ENCODE results near the gene SEMA5A. TPM values are rescaled to one million over a fixed set of nuclear protein-coding genes. Genes with fewer than 3 reads are reported as not detected.

Gene SEMA5A
- total RNA-seq, 4 donors from 2014 or later = 2.4 to 129 (median 10.0) TPM

GRCh38 chr5:9194509-9194908 is 351.4 kb downstream of the SEMA5A start:
- no peak for DNase-seq
- H3K27ac ChIP-seq = no peak overlapping the region

GRCh38 chr5:9192266-9192665 is 353.6 kb downstream of the SEMA5A start:
- Histone ChIP-seq H3K27me3 (no peaks in the 10 kb centered on the region), H3K4me1 (no peaks in the 10 kb centered on the region), H3K36me3 (no peaks in the 10 kb centered on the region), H3K9me3 (no peaks in the 10 kb centered on the region), H3K27ac (no peak overlapping the region), H3K4me3 (no peak overlapping the region)
- no peak for DNase-seq
- intact Hi-C loops (cut with DNase I; ENCODE audit: low total_unique reads) = no loop called here
- TF ChIP-seq CTCF (IDR thresholded peaks at IDR 0.05) = no peak
- no peak for TF ChIP-seq POLR2A (IDR thresholded peaks at IDR 0.05)

More at GRCh38 chr5:9194509-9194908, 351.4 kb downstream of the SEMA5A start:
- Histone ChIP-seq H3K4me1 (no peaks in the 10 kb centered on the region), H3K36me3 (no peaks in the 10 kb centered on the region), H3K4me3 (no peak overlapping the region), H3K9me3 (no peaks in the 10 kb centered on the region), H3K27me3 (no peaks in the 10 kb centered on the region)
- intact Hi-C loops (cut with DNase I; ENCODE audit: low total_unique reads) = no loop called here
- TF ChIP-seq POLR2A (IDR thresholded peaks at IDR 0.05) (no peak), CTCF (IDR thresholded peaks at IDR 0.05) (no peak)

- no peak for DNase-seq
- Histone ChIP-seq H3K27me3 (no peaks in the 10 kb centered on the region), H3K4me1 (no peaks in the 10 kb centered on the region), H3K27ac (no peak overlapping the region), H3K36me3 (no peaks in the 10 kb centered on the region), H3K4me3 (no peak overlapping the region), H3K9me3 (no peaks in the 10 kb centered on the region)
- TF ChIP-seq CTCF (IDR thresholded peaks at IDR 0.05) = no peak
- TF ChIP-seq POLR2A (IDR thresholded peaks at IDR 0.05) = no peak
- intact Hi-C loops (cut with DNase I; ENCODE audit: low total_unique reads) = no loop called here
These were observed 356.2 kb downstream of the SEMA5A start for GRCh38 chr5:9189681-9190080.

GRCh38 chr5:9188956-9189355 is 356.9 kb downstream of the SEMA5A start:
- intact Hi-C loops (cut with DNase I; ENCODE audit: low total_unique reads) = no loop called here
- Histone ChIP-seq H3K27me3 (no peaks in the 10 kb centered on the region), H3K36me3 (no peaks in the 10 kb centered on the region), H3K27ac (no peak overlapping the region), H3K4me1 (no peaks in the 10 kb centered on the region), H3K9me3 (no peaks in the 10 kb centered on the region), H3K4me3 (no peak overlapping the region)
- DNase-seq = no peak
- TF ChIP-seq POLR2A (IDR thresholded peaks at IDR 0.05) (no peak), CTCF (IDR thresholded peaks at IDR 0.05) (no peak)

- H3K36me3 ChIP-seq = no peaks in the 10 kb centered on the region
- H3K4me3 ChIP-seq = no peak overlapping the region
- DNase-seq = no peak
- no peaks in the 10 kb centered on the region for H3K9me3 ChIP-seq
- H3K27ac ChIP-seq = no peak overlapping the region
- intact Hi-C loops (cut with DNase I; ENCODE audit: low total_unique reads) = no loop called here
- no peaks in the 10 kb centered on the region for H3K4me1 ChIP-seq
- H3K27me3 ChIP-seq = no peaks in the 10 kb centered on the region
- TF ChIP-seq POLR2A (IDR thresholded peaks at IDR 0.05) (no peak), CTCF (IDR thresholded peaks at IDR 0.05) (no peak)
These were observed 357.7 kb downstream of the SEMA5A start for GRCh38 chr5:9188131-9188530.

Measured in uterus (tissue), 4 donors.